LNCaP clone FGC (cell line): ENCODE results near the gene HSPA1L.

Source experiments
- DNase-seq: peaks from one replicate; pipeline ENCODE4 v3.0.0-alpha.2; 2011; ENCODE audit warnings: low read depth
- H3K4me3 ChIP-seq: 2 replicates; pipeline ENCODE4 v1.5.1; 2011; ENCODE audit warnings: mild to moderate bottlenecking, low read depth, low read length, control low read depth
- CTCF ChIP-seq: IDR thresholded peaks from 2 replicates; pipeline ENCODE4 v1.5.1; 2012; ENCODE audit warnings: mild to moderate bottlenecking; ENCODE audit not compliant: control insufficient read depth, insufficient read depth; ENCODE audit errors: extremely low read depth

HSPA1L gene

GRCh38 chr6:31776485-31776988, 38.5 kb downstream of the HSPA1L start:
- DNase-seq = no peak
- no peak overlapping the region for H3K4me3 ChIP-seq
- TF ChIP-seq CTCF = no peak

- no peak for DNase-seq
- H3K4me3 ChIP-seq = no peak overlapping the region
- no peak for TF ChIP-seq CTCF
Measured at GRCh38 chr6:31775633-31776484, 39.2 kb downstream of the HSPA1L start.

GRCh38 chr6:31775184-31775583, 39.9 kb downstream of the HSPA1L start:
- TF ChIP-seq CTCF = no peak
- DNase-seq = no peak

GRCh38 chr6:31771992-31772358, 43.1 kb downstream of the HSPA1L start:
- TF ChIP-seq CTCF = no peak
- no peak overlapping the region for H3K4me3 ChIP-seq
- no peak for DNase-seq

More at GRCh38 chr6:31775184-31775583, 39.9 kb downstream of the HSPA1L start:
- no peak overlapping the region for H3K4me3 ChIP-seq

GRCh38 chr6:31770860-31771259, 44.2 kb downstream of the HSPA1L start:
- no peak overlapping the region for H3K4me3 ChIP-seq
- DNase-seq = no peak
- no peak for TF ChIP-seq CTCF

GRCh38 chr6:31769684-31770371, 45.3 kb downstream of the HSPA1L start:
- H3K4me3 ChIP-seq = no peak overlapping the region
- peak; percentile 78 for TF ChIP-seq CTCF
- no peak for DNase-seq
